Effector memory CD4-positive, alpha-beta T cell (primary cell): Measurements from ENCODE around the gene AGA.

Experiments used
- DNase-seq, 3 donors: peaks; one replicate each; pipeline ENCODE4 v3.0.0-alpha.2; 2020
- H3K27ac ChIP-seq: 2 replicates; pipeline ENCODE4 v1.7.0; 2013; ENCODE audit warnings: mild to moderate bottlenecking, low read length, moderate library complexity; ENCODE audit not compliant: insufficient read depth, poor library complexity, severe bottlenecking
- H3K27me3 ChIP-seq: replicated peaks from 2 replicates; pipeline ENCODE4 v1.7.0; 2013; ENCODE audit warnings: mild to moderate bottlenecking, low read length; ENCODE audit not compliant: insufficient read depth, control insufficient read depth, poor library complexity, severe bottlenecking
- H3K36me3 ChIP-seq: 2 replicates; pipeline ENCODE4 v1.7.0; 2013; ENCODE audit warnings: mild to moderate bottlenecking, low read length, moderate library complexity; ENCODE audit not compliant: control insufficient read depth, insufficient read depth
- H3K4me1 ChIP-seq: 2 replicates; pipeline ENCODE4 v1.7.0; 2013; ENCODE audit warnings: low read length, mild to moderate bottlenecking; ENCODE audit not compliant: control insufficient read depth, insufficient read depth, poor library complexity, severe bottlenecking
- H3K4me3 ChIP-seq: 2 replicates; pipeline ENCODE4 v1.7.0; 2013; ENCODE audit warnings: low read length, low read depth, mild to moderate bottlenecking; ENCODE audit not compliant: insufficient read depth, poor library complexity, severe bottlenecking
- H3K9me3 ChIP-seq: 2 replicates; pipeline ENCODE4 v1.7.0; 2013; ENCODE audit warnings: mild to moderate bottlenecking, low read length, moderate library complexity; ENCODE audit not compliant: control insufficient read depth

AGA gene

DNA sequence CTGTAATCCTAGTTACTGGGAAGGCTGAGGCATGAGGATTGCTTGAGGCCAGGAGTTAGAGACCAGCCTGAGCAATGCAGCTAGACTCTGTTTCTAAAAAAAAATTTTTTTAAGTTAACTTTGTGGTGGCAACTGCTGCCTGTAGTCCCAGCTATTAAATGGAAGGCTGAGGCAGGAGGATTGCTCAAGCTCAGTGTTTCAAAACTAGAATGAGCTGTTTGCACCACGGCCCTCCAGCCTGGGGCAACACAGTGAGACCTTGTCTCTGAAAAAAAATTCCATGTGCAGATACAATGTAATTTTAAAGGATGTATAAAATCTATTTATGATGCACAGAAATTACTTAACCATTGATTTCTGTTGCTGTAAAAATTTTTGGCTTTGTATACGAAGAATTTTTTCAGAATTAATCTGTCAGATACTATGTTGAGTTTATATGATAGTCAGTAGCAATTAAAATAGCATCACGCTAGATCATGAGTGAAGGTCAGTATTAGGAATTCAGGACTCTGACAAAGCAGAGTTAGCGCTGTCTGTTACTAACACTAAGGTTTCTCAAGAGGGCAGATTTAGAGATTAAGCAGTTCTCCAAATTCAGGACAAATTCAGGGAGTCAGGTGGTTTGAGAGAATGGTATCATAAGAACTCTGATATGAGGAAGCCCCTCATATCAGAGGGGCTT, 8.3 kb upstream of the AGA start:
- Histone ChIP-seq H3K27me3 (no peaks in the 10 kb centered on the region), H3K36me3 (no peaks in the 10 kb centered on the region), H3K4me3 (no peak overlapping the region), H3K4me1 (no peaks in the 10 kb centered on the region), H3K27ac (no peak overlapping the region), H3K9me3 (no peaks in the 10 kb centered on the region)
- no peak for DNase-seq

DNA sequence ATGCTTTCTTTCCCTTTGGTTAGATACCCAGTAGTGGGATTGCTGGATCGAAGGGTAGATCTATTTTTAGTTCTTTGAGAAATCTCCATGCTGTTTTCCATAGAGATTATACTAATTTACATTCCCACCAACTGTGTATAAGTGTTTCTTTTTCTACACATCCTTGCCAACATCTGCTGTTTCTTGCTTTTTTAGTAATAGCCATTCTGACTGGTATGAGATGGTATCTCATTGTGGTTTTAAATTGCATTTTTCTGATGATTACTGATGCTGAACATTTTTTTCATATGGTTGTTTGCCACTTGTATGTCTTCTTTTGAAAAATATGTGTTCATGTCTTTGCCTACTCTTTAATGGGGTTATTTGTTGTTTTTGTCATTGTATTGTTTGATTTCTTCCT, 6.6 kb upstream of the AGA start:
- Histone ChIP-seq H3K9me3 (no peaks in the 10 kb centered on the region), H3K27me3 (no peaks in the 10 kb centered on the region), H3K4me1 (no peaks in the 10 kb centered on the region), H3K27ac (no peak overlapping the region), H3K4me3 (no peak overlapping the region), H3K36me3 (no peaks in the 10 kb centered on the region)
- DNase-seq = no peak

DNA sequence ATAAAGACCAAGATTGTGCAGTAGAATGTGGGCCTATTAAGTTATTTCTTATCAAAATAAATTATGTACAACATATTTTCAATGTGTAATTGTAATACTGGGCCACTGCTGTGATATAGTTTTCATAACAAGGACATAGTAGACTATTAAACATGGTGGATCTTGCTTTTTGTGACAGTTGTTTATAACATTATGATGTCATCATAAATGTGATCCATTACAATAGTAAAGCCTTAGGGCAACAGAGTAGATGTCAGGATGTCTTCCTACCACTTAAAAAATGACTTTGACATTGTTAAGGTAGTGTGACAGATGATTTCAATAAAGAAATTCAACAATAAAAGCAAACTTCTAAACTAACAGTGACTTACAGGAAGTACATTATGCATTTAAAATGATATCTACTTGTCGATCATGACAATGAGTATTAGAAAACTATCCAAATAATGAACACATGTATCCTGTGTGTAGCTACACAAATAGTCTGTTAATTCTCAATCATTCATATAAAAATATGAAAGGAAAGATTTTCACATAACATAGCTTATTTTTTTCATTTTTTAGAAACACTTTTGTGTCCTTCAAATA, 5.3 kb upstream of the AGA start:
- Histone ChIP-seq H3K4me3 (no peak overlapping the region), H3K27me3 (no peaks in the 10 kb centered on the region), H3K27ac (no peak overlapping the region), H3K9me3 (no peaks in the 10 kb centered on the region), H3K36me3 (no peaks in the 10 kb centered on the region), H3K4me1 (peaks cover 8% of the 10 kb centered on the region)
- DNase-seq = no peak

- H3K9me3 ChIP-seq = no peaks in the 10 kb centered on the region
- no peaks in the 10 kb centered on the region for H3K27me3 ChIP-seq
- no peak overlapping the region for H3K4me3 ChIP-seq
- H3K27ac ChIP-seq = no peak overlapping the region
- peaks cover 8% of the 10 kb centered on the region for H3K4me1 ChIP-seq
- DNase-seq = no peak
- no peaks in the 10 kb centered on the region for H3K36me3 ChIP-seq
Measured at GRCh38 chr4:177446586-177446985, 4.3 kb upstream of the AGA start.

DNA sequence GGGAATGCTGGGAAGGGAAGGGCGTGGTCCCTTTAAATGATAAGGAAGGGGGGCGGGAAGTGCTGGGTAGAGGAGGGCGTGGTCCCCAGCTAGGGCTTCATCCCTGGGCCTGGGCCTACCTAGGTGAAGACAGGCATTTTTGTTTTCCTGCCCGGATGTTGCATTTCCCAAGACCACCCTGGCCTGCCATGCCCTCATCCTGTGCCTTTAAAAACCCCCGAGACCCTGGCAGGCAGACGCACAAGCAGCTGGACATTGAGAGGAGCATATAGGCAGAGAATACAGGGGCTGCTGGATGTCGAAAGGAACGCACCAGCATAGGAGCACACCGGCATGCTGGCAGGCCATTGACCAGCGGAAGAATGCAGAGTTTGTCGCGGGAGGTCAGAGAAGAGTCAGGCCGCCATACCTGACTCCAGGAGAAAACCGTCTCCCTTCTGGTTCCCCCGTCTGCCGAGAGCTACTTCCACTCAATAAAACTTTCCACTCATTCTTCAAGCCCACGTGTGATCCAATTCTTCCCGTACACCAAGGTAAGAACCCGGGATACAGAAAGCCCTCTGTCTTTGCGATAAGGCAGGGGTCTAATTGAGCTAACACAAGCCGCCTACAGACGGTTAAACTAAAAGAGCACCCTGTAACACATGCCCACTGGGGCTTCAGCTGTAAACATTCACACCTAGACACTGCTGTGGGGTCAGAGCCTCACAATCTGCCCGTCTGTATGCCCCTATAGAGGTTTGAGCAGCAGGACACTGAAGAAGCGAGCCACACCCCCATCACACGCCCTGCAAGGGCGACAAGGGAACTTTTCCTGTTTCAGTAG, 2.9 kb upstream of the AGA start:
- no peaks in the 10 kb centered on the region for H3K9me3 ChIP-seq
- DNase-seq = no peak
- H3K27ac ChIP-seq = no peak overlapping the region
- H3K4me3 ChIP-seq = no peak overlapping the region
- H3K4me1 ChIP-seq = peaks cover 14% of the 10 kb centered on the region
- no peaks in the 10 kb centered on the region for H3K36me3 ChIP-seq
- no peaks in the 10 kb centered on the region for H3K27me3 ChIP-seq

DNA sequence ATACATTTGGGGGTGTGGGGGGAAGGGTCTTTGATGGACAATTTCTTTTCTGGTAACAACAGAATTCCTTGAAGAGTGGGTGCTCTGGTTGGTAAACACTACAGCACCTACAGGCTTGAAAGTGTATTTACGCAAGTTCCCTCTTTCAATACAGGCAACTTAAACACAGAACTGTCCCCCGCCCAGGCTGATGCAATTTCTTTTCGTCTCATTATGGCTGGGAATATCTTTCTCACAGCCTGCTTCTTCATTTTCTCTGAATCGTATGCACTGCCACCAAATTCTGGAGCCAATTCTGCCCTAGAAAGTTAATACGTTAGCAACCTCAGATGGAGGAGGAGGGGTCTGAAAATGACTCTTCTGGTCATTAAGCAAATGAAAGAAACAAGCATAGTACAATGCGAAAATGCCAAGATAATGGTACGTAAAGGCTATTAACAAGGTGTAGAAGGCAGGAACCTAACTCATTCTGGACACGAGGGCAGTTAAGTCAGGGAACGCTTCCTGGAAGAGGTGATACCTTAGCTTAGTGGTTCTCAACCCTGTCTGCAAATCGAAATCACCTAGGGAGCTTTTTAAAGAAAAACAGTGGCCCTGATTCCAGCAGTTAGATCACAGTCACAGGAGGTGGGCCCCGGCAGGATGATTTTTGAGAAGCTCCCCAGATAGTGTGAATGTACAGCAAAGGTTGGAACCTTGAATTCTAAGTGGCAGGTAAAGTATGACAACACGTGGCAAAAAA, 1.0 kb downstream of the AGA start:
- DNase-seq = no peak
- H3K27ac ChIP-seq = peak overlapping the region; percentile 85
- no peaks in the 10 kb centered on the region for H3K27me3 ChIP-seq
- H3K36me3 ChIP-seq = peaks cover 23% of the 10 kb centered on the region
- peaks cover 14% of the 10 kb centered on the region for H3K4me1 ChIP-seq
- no peaks in the 10 kb centered on the region for H3K9me3 ChIP-seq
- peak overlapping the region; percentile 78 for H3K4me3 ChIP-seq

GRCh38 chr4:177436456-177436855, 5.8 kb downstream of the AGA start:
- H3K9me3 ChIP-seq = no peaks in the 10 kb centered on the region
- H3K4me1 ChIP-seq = peaks cover 4% of the 10 kb centered on the region
- no peak overlapping the region for H3K27ac ChIP-seq
- H3K27me3 ChIP-seq = no peaks in the 10 kb centered on the region
- DNase-seq = no peak
- H3K36me3 ChIP-seq = peaks cover 41% of the 10 kb centered on the region
- H3K4me3 ChIP-seq = no peak overlapping the region

DNA sequence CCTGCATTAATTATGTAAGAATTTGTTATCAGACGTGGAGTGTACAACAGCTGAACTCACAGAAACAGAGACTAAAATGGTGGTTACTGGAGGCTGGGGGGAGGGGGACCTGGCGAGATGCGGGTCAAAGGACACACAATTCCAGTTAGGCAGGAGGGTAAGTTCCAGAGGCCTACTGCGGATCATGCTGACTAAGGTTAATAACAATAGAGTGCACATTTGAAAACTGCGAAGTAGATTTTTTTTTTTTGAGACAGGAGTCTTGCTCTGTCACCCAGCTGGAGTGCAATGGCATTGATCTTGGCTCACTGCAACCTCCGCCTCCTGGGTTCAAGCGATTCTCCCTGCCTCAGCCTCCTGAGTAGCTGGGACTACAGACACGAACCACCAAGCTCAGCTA, 7.6 kb downstream of the AGA start:
- no peaks in the 10 kb centered on the region for H3K4me1 ChIP-seq
- H3K4me3 ChIP-seq = no peak overlapping the region
- no peaks in the 10 kb centered on the region for H3K27me3 ChIP-seq
- no peaks in the 10 kb centered on the region for H3K9me3 ChIP-seq
- peaks cover 43% of the 10 kb centered on the region for H3K36me3 ChIP-seq
- no peak for DNase-seq
- no peak overlapping the region for H3K27ac ChIP-seq

- no peak overlapping the region for H3K27ac ChIP-seq
- peaks cover 9% of the 10 kb centered on the region for H3K36me3 ChIP-seq
- no peak overlapping the region for H3K4me3 ChIP-seq
- H3K4me1 ChIP-seq = no peaks in the 10 kb centered on the region
- no peak for DNase-seq
- no peaks in the 10 kb centered on the region for H3K27me3 ChIP-seq
- H3K9me3 ChIP-seq = no peaks in the 10 kb centered on the region
Measured at GRCh38 chr4:177427192-177427591, 15.0 kb downstream of the AGA start.
